HG02571 (cell line): ENCODE measurements around the gene FABP3.

ENCODE experiments used
- ATAC-seq: cut with Tn5 transposase; IDR thresholded peaks from one replicate; pipeline ENCODE4 v1.9.1; 2021; ENCODE audit warnings: mild to moderate bottlenecking, moderate library complexity; ENCODE audit not compliant: unreplicated experiment

The FABP3 gene

GRCh38 chr1:31373897-31374486 is 1.1 kb upstream of the FABP3 start:
- no peak for ATAC-seq

GRCh38 chr1:31372751-31373055 is 173 bp downstream of the FABP3 start:
- no peak for ATAC-seq

GRCh38 chr1:31372051-31372450 is 825 bp downstream of the FABP3 start:
- no peak for ATAC-seq

GRCh38 chr1:31371121-31371959 is 1.5 kb downstream of the FABP3 start:
- no peak for ATAC-seq

- ATAC-seq, result no peak
Measured at GRCh38 chr1:31370565-31370964, 2.3 kb downstream of the FABP3 start.

GRCh38 chr1:31370021-31370420 is 2.9 kb downstream of the FABP3 start:
- no peak for ATAC-seq

- no peak for ATAC-seq
Measured at GRCh38 chr1:31368611-31369107, 4.2 kb downstream of the FABP3 start.

GRCh38 chr1:31366796-31367195 is 6.1 kb downstream of the FABP3 start:
- ATAC-seq, result no peak

- no peak for ATAC-seq
Measured at GRCh38 chr1:31364561-31365250, 8.2 kb downstream of the FABP3 start.

- ATAC-seq, result no peak
Measured at GRCh38 chr1:31362032-31362431, 10.8 kb downstream of the FABP3 start.

- no peak for ATAC-seq
Measured at GRCh38 chr1:31361607-31362006, 11.3 kb downstream of the FABP3 start.

- no peak for ATAC-seq
Measured at GRCh38 chr1:31356427-31356826, 16.4 kb downstream of the FABP3 start.

- no peak for ATAC-seq
Measured at GRCh38 chr1:31354283-31354682, 18.6 kb downstream of the FABP3 start.

GRCh38 chr1:31348449-31348848 is 24.4 kb downstream of the FABP3 start:
- ATAC-seq, result no peak

- no peak for ATAC-seq
Measured at GRCh38 chr1:31346785-31347184, 26.1 kb downstream of the FABP3 start.

- no peak for ATAC-seq
Measured at GRCh38 chr1:31345635-31346034, 27.2 kb downstream of the FABP3 start.

GRCh38 chr1:31344503-31344902 is 28.4 kb downstream of the FABP3 start:
- ATAC-seq, result no peak

GRCh38 chr1:31336687-31337467 is 36.0 kb downstream of the FABP3 start:
- no peak for ATAC-seq

GRCh38 chr1:31335007-31335406 is 37.9 kb downstream of the FABP3 start:
- ATAC-seq, result no peak

- no peak for ATAC-seq
Measured at GRCh38 chr1:31327381-31327780, 45.5 kb downstream of the FABP3 start.

- ATAC-seq, result no peak
Measured at GRCh38 chr1:31326461-31326860, 46.4 kb downstream of the FABP3 start.
